ENCODE data around the gene VPS51.

- TF ChIP-seq CTCF (IDR thresholded peaks at IDR 0.05) (no peak), POLR2A (IDR thresholded peaks at IDR 0.05) (no peak)
These were observed 28.6 kb downstream of the VPS51 start for GRCh38 chr11:65124480-65125196.
